ENCODE results near the gene IFNAR2.
"Not testable (repeated sequence)": the region's sequence is repeated elsewhere in the genome, so short reads cannot be mapped to it uniquely, and the experiment has no call there.

IFNAR2 gene

GRCh38 chr21:33217138-33217520 is 12.6 kb upstream of the IFNAR2 start:
- no peak for DNase-seq (ENCODE audit: low read depth)

GRCh38 chr21:33219300-33219699 is 10.4 kb upstream of the IFNAR2 start:
- no peak for DNase-seq (ENCODE audit: low read depth)

GRCh38 chr21:33219954-33220353 is 9.8 kb upstream of the IFNAR2 start:
- no peak for DNase-seq (ENCODE audit: low read depth)

DNA sequence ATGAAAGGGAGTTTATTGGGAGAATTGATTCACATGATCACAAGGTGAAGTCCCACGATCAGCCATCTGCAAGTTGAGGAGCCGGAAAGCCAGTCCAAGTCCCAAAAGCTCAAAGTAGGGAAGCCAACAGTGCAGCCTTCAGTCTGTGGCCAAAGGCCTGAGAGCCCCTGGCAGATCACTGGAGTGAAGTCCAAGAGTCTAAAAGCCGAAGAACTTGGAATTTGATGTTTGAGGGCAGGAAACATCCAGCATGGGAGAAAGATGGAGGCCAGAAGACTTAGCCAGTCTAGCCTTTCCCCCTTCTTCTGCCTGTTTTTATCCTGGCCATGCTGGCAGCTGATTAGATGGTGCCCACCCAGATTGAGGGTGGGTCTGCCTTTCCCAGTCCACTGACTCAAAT is 4.4 kb upstream of the IFNAR2 start:
- not testable (repeated sequence) for DNase-seq (ENCODE audit: low read depth)

DNA sequence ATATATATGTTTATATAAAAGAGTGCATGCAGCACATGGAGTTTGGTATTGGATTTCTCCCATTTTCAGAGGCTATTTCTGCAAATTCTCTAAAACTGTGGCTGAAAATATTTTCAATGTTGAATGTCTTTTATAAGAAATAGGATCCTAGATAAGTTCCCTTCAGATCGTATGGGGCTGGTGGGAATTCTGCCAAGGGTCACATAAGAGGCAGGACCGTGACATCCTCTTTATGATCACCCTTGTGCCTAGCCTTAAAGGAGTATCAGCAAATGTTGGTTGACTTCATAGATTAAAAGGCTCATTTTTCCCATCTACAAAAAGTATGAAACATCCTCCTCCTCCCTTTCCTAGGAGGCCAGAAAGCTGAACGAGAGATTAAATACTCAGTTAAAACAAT is 1.3 kb upstream of the IFNAR2 start:
- no peak for DNase-seq (ENCODE audit: low read depth)

DNA sequence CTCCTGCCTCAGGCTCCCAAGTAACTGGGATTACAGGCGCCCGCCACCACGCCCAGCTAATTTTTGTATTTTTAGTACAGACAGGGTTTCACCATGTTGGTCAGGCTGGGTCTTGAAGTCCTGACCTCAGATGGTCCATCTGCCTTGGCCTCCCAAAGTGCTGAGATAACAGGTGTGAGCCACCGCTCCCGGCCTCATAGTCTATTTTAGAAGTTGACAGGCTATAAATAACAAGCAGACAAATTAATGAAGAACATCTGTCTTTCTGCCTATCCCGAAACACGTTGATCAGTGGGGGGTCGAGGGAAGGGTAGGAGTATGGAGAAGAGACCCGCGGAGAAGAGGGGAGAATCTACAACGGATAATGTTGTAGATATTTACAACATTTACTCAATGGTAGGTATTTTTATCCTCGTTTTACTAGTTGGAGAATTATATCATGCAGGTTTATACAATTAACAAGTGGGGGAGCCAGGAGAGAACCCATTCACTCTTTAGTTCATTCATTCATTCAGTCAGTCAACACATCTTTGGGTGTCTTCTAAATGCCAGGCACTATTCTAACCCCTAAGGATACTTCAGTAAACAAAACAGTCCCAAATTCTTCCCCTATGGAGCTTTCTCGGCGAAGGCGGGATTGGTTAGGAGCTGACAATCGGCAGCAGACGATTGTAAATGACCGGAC is 497 bp upstream of the IFNAR2 start:
- DNase-seq (ENCODE audit: low read depth): no peak

- peak; percentile 37 for DNase-seq (ENCODE audit: low read depth)
These were observed 997 bp downstream of the IFNAR2 start for GRCh38 chr21:33230545-33231324.

DNA sequence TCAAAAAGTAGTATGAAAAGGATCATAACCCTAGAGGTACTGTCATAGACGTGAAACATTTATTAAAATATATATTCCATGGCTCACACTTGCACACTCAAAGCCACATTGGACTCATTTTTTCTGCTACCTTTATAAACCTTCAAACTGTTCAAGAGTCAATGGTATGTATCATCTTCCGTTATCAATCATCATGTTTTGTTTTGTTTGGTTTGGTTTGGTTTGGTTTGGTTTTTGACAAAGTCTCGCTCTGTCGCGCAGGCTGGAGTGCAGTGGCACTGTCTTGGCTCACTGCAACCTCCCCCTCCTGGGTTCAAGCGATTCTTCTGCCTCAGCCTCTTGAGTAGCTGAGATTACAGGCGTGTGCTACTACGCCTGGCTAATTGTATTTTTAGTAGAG is 1.8 kb downstream of the IFNAR2 start:
- DNase-seq (ENCODE audit: low read depth): no peak

DNA sequence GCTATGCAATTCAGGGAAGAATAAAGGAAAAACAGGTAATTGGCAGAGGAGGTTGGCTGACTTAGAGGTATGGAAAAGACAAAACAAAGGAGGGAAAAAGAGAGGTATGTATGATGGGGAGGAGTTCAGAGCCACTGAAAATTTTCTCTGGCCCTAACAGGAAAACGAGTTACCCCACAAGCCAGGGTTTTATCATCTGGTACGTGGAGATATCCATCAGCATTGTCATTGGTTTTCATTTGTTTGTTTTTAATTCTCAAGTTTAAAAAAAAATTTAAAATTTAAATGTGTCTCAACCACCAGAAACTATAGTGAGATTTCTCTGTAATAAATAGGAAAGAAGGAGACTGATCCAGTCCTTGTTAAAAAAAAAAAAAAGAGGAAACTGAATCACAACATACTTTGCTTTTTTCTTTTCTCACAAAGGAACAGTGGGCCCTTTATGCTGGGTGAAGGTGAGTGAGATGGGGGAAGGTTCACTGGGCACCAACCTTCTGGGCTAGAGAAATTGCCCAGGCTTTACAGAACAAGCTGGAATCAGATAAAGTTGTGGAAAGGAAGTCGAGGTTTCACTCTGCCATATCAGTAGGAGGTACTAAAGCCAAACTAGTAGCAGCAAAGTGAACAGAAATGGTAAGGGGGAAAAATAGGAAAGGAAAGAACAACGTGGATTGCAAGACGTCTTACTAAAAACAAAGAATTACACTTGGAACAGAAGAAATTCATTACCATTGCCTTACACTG is 2.7 kb downstream of the IFNAR2 start:
- DNase-seq (ENCODE audit: low read depth): no peak

- no peak for DNase-seq (ENCODE audit: low read depth)
These were observed 5.1 kb downstream of the IFNAR2 start for GRCh38 chr21:33234635-33235520.

DNA sequence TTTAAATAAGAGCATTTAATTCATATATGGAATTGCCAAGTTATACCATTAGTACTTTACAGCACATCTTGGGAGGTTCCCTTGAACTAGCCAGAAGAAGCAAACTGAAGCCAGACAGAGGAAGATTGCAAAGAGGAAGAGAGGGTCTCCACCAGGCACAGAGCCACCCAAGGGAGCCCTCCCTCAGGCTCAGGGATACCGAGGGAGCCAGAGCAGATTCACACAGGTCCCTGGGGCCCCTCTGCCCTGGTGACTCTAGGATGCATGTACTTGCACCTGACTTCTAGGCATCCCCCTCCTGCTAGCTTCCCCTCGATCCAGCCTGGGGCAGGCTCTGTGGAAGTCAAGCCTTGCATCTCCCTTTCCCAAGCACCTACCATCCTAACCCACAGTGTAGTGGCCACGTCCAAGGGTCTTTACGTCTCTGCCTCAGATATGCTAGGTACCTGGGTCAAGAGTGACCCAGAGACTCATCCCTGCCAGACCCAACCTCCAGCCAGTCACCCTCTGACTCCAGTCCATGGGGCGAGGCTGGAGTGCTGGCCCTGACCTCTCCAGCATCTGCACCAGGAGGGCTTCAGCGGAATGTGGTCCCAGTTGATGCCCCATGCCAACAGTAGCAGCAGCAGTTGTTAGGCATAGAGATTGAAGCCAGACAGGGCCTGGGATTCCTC is 6.4 kb downstream of the IFNAR2 start:
- DNase-seq (ENCODE audit: low read depth): no peak

DNA sequence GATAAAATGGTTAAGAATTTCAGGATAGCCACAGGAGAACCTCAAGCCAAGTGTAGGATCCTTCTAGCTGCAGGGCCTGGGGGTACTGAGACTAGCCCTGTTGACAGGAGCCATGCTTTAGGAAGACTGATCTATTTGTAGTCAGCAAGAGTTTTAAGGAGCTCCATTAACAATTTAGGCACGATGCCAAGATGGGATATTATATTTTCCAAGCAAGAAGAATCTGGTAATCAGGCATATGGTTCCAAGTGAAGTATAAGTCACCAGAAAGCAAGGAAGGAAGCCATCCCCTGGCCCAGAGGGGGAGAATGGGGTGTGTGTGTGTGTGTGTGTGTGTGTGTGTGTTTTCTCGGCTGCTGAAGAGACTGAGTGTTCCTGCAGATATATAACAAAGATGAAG is 7.0 kb downstream of the IFNAR2 start:
- no peak for DNase-seq (ENCODE audit: low read depth)

- DNase-seq (ENCODE audit: low read depth): no peak
These were observed 7.7 kb downstream of the IFNAR2 start for GRCh38 chr21:33237486-33237885.

GRCh38 chr21:33238146-33238545 is 8.4 kb downstream of the IFNAR2 start:
- DNase-seq (ENCODE audit: low read depth): no peak

DNA sequence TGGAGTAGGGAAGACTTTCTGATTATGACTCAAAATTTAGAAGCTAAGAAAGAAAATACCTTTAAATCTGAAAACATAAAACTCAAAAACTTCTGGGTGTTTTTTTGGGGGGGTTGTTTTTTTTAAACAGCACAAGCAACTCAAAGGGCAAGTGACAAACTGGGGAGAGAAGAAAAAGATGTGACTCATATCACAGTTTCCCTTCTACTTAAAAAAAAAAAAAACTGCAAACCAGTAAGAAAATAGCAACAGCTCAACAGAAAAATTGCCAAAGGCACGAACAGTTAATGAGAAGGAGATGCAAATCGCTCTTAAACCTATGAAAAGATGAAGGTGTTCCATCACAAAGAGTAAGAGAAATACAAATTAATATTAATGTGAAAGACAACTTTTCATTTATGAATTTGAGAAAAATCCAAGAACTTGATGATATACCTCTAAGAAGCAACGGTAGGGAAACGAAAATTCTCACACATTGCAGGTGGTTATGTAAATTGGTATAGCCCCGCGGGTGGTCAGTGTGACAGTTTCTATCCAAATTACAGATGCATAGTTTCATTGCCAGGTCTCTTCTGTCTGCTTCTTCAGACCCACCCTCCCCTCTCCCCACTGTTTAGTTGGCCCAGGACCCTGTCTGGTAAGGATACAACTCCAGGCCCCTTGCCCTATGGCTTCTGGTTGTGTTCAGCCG is 9.0 kb downstream of the IFNAR2 start:
- DNase-seq (ENCODE audit: low read depth): no peak

GRCh38 chr21:33239559-33240127 is 9.9 kb downstream of the IFNAR2 start:
- DNase-seq (ENCODE audit: low read depth): not testable (repeated sequence)

GRCh38 chr21:33240404-33240803 is 10.7 kb downstream of the IFNAR2 start:
- DNase-seq (ENCODE audit: low read depth): no peak

DNA sequence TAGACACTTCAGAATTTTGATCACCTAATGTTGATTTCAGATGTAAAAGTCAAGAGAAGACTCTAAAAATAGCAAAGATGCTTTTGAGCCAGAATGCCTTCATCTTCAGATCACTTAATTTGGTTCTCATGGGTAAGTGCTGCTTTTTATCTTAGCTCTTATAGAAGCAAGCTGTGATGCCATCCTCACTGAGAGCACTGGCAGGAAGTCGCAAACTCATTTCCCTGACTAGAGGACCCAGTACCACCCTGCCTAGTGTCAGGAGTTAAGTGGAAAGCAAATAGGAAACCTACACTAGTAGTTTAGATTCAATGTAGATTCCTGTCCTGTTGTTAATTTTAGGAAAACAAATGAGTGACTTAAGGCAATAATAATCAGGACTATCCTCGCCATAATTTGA is 12.1 kb downstream of the IFNAR2 start:
- no peak for DNase-seq (ENCODE audit: low read depth)

DNA sequence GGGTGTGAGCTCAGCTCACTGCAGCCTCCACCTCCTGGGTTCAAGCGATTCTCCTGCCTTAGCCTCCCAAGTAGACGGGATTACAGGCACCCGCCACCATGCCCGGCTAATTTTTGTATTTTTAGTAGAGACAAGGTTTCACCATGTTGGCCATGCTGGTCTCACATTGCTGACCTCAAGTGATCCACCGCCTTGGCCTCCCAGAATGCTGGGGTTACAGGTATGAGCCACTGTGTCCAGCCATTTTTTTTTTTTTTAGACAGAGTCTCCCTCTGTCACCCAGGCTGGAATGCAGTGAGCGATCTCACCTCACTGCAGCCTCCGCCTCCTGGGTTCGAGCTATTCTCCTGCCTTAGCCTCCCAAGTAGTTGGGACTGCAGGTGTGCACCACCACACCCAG is 13.1 kb downstream of the IFNAR2 start:
- not testable (repeated sequence) for DNase-seq (ENCODE audit: low read depth)

DNA sequence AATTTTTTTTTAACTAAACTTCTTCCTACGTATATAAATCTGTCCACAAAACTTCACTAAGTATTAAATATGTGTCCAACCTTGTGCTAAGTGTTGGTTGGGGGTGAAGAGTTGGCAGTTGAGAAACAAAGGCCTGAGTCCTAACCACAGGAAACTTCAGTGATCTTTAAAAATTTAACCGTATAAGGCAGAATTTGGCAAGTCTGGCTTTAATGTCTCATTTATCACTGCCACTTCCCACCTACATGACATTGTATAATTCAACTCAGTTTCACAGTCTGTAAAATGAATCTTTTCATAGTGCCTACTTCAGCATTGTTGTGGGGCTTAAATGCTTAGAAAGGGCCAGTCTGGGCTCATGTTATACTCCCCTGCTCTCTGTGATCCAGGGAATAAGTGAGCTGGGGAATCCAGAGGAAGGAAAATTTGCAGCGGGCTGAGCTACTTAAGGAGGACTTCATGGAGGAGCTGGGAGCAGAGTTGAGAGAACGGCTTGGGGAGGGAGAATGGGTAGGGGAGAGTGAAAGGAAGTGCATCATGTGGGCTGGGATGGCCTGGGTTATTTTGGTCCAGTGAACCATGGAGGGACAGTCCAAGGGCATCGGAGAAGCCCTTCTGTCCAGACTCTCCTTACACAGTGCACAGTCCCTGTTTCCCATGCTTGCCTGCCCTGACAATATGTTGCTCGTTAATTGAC is 14.5 kb downstream of the IFNAR2 start:
- DNase-seq (ENCODE audit: low read depth): no peak

Data from fibroblast of gingiva (primary cell).